ENCODE results near the gene C15orf61.
A peak's percentile ranks its signal among the peaks of the same experiment; 100 is the strongest.

Gene C15orf61

DNA sequence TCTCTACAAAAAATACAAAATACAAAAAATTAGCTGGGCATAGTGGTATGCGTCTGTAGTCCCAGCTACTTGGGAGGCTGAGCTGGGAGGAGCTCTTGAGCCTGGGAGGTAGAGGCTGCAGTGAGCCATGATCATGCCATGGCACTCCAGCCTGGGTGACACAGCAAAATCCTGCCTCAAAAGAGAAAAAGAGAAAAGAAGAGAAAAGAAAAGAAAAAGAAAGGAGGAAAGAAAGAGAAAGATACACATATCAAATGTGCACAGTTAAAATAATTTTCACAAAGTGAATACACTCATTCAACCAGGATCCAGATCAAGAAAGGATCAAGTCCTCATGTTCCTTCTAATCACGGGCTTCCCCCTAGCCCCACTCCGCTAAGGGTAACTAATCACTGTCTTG lies 5.8 kb upstream of the C15orf61 start:
- no peak for DNase-seq

DNA sequence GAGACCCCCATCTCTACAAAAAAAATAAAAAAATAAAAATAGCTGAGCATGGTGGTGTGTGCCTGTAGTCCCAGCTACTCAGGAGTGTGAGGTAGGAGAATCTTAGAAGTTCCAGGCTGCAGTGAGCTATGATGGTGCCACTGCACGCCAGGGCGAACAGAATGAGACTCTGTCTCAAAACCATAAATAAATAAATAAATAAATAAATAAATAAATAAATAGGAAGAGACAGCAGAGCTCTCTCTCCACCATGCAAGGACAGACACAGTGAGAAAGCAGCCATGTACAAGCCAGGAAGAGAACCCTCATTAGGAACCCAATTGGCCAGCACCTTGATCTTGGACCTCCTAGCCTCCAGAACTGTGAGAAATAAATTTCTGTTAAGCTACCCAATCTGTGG lies 5.4 kb upstream of the C15orf61 start:
- DNase-seq, result no peak

DNA sequence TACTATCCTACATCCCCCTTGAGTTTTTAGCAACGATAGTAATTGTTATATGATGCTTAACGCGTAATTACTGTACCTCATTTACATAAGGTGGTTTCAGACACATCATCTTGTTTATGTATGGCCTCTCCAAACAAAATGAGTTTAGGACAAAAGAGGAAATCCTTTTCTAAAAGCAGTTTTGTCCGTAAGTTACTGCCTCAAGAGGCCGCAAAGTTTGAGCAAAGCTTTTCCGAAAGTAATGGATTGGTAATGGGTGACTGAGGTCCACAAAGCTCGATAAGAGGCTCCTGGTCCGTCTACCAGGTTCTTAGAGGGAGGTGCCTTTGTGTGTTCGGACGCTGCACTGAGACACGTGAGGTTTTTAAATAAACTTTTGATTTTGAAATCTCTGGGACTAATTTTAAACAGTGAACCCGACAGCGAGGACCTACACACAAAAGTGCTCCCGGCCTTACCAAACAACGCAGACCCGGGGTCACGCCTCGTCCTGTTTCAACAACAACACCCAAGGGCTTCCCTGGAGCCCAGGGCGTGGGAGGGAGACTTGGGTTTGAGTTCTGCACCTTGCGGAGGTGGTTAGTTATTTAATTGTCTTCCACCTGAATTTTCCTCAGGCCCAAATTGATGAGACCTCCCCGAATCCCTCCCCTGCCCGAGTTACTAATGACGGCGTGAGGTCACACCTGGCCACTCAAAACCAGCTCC lies 456 bp upstream of the C15orf61 start:
- DNase-seq, result no peak

DNA sequence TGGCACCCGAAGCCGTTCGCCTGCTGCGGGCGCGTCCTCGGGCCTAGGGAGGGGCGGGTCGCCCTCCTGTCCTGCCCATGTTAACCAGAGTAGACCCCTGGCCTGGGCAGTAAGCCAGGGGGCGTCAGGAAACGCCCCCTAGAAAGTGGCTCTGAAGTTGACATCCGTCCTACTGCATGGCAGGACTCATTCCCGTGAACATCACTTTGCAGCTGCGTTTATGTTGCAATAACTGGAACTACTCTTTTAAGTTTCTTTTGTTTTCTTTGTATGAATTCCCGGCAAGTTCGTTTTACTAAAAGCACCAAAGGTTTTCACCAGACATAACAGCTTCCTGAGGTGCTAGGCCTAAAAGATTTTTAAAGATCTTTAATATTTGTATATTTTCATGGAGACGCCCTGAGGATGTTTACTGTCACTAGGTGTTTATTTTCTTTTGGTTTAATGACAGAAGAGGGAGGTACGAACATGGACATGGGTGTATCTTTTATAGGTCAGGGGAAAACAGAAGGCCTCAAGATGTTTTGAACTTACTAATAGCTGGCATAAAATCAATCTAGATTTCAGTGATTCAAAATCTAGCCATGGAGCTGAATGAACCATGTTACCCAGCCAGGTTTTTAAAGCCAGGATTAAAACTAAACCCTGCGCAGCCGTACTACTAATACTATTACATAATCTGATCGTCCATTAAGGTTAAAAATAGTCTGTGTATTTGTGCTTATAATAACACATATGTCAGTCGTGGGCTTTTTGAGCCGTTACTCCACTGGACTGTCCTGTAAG lies 1.0 kb downstream of the C15orf61 start:
- no peak for DNase-seq

DNA sequence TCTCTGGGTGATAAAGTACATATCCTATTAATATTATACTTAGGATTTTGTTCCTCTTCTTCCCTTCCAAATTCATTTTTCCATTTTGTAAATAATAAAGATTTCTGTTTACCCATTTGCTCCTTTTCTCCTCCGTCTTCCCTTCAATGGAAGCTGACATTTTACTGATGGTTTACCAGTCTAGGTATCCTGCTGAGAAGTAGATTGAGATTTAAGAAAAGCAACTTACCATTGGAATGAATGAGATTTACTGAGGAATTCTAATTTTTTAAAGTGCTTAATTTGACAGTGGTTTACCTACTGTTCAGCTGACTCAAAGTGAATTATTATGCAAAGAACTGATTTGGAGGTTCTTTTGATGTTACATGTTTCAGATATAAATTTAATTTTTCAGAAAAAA lies 2.4 kb downstream of the C15orf61 start:
- DNase-seq, result no peak

DNA sequence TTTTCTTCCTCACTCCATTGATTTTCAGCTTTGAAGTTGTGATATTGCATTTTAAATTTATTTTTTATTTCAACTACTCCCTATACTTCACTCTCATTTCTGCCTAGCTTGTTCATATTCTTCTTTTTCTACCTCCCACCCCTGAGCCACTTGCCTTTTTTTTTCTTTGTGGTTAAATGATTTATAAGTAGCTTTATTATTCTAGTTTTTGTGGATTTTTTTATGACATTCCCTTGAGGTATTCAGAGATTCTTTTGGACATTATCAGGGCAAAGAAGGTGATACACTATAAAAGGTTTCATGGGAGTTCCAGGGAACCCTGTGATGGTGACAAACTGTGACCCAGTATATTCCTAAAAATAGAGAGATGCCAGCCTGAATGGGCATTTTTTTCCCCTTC lies 3.3 kb downstream of the C15orf61 start:
- no peak for DNase-seq

DNA sequence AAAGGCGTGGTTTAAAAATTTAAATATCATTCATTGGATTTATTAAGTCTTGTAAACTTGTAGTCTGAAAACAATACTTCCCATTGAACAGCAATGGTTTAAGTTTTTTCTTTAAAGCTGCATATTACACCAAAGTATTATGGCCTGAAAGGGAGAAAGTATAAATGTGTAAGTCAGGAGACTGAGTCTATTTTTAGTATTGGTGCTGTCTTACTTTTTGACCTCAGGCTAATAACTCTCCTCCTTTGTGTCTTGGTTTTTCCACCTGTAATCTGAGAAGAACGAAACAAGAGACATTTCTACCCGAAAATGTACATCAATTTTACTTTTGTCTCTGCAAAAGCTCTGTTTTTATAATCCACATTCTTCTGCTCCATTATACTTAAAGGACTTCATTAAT lies 7.6 kb downstream of the C15orf61 start:
- no peak for DNase-seq

DNA sequence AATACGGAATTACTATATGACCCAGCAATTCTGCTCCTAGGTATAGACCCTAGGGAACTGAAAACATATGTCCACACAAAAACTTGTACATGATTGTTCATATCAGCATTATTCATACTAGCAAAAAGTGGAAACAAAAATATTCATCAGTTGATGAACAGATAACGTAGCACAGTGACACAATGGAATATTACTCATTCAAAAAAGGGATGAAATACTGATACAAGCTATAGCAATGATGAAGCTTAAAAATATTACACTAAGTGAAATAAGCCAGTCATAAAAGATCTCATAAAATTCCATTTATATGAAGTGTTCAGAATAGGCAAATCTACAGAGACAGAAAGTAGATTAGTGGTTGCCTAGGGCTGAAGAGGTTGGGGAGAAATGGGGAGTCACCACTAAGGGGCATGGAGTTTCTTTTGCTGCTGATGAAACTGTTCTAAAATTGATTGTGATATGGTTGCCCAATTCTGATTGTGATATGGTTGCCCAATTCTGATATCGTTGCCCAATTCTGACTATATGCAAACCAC lies 10.5 kb downstream of the C15orf61 start:
- no peak for DNase-seq

DNA sequence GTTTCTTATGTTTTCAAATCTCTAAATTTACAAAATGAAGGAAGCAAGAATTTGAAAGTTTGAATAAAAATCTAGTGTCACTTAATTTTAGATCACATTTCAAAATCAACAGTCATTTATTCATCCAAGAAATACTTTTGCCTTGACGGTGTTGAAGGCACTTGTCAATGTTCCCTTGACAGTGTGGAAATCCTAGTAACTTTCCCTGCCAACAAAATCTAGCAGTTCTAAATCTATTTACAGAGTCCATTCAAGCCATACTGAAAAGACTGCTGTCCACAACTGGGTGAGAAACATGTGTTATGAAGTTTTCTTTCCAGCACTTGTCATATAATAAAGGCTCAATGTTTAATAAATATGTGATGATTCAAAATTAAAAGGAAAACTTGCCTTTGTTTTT lies 12.9 kb downstream of the C15orf61 start:
- DNase-seq, result no peak

DNA sequence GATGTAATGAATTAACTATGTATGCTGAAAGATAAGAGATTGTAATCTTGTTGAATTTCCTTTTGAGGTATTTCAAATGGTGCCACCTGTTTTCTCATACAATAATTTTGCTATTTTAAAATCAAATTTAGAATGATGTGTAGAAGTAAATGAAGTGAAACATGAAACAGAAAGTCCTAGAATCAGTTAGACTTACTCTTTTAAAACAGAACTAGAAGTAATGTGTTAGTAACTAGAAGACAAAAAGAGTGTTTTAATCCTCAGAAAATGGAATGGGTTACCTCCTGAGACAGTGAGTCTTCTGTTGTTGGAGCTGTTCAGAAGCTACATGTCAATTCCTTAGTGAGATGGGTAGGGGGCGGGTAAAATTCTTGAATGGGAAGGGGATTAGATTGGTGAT lies 13.4 kb downstream of the C15orf61 start:
- no peak for DNase-seq

DNA sequence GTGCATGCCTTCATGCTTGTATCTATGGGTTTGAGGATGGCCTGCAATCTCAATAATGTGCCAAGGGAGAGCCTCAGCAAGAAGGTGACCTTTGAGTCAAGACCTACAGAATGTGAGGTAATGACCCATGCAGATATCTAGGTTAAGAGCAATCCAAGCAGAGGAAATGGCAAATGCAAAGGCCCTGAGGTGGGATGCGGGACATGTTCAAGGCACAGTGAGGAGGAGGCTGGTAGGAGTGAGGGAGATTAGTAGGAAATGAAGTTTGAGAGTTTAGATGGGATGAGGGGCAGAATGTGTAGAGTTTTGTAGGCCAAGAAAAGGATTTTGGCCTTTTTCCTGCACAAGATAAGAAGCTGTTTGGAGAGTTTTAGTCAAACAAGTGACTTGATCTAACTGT lies 16.8 kb downstream of the C15orf61 start:
- DNase-seq, result no peak

DNA sequence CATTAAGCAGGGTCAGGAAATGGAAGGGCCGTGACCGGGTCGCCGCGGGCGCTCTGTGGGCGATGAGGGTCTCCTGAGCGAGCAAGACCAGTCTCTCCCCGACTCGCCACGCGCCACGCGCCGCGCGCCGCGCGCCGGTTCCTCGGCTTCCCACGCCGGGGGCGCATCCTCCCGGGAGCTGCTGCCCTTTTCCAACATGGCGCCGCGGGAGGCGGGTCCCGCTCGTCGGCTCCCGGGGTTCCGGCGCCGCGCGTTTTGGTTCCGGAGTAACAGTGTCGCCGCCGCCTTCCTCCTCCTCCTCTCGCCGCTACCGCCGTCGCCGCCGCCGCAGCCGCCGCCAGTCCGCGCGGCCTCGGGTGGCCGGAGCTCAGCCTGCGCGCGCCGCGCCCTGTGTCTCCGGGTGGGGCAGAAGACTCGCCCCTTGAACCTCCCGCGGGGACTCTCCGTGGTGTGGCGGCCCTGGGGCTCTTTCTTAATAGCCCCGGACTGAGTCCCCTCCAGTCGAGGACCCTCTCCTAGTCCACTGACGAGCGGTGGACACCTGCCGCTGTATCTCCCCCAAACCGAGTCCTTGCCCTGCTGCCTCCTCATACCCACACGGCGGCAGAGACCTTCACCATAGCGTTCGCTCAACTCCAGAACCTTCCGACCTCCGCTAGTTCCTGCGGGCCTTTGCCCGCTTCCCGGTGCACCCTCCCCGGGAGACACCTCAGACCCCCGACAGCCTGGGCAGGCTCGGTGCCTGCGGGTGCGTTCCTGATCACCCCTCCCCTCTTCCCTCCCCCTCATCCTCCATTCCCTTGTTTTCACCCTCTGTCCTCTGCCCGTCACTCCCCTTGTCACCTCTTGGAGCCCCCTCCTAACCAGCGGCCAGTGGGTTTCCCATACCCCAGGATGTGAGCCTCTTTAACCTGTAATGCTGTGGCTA lies 21.8 kb downstream of the C15orf61 start, which contains the start of gene MAP2K5:
MAP2K5 (plus strand) TSS at position 284 of the 928 bp plus-strand sequence; CDS start at position 917, 633 bp downstream.
- peak; percentile 72 for DNase-seq

DNA sequence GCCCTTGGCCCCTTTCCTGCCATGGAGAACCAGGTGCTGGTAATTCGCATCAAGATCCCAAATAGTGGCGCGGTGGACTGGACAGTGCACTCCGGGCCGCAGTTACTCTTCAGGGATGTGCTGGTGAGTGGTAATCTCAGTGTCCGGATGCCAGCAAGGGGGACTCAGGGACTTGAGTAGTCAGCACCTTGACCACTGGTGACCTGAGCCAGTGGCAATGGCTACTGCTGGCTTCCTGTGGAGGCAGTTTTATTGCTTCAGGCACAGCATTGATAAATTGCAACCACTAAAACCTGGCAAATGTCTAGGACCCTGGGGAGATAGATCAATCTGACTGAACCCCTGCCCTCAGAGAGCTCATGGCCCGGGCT lies 22.4 kb downstream of the C15orf61 start:
- no peak for DNase-seq

DNA sequence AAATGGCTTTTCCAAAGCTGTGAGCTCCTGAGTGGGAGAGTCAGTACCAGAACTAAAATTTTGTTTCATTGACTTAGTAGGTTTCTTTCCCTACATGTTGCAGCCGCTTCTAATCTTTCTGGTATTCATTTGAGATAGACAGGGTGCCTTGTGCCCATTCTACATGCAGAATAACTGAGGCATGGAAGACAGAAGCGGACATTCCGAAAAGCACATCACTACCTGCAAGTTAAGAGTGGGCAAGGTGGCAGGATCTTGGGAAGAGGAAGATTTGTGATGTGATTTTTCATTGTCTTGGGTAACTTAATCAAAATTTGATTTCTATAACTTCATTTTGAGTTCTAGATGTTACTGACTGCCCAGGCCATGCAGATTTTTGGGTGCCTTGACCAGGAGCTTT lies 23.5 kb downstream of the C15orf61 start:
- no peak for DNase-seq

DNA sequence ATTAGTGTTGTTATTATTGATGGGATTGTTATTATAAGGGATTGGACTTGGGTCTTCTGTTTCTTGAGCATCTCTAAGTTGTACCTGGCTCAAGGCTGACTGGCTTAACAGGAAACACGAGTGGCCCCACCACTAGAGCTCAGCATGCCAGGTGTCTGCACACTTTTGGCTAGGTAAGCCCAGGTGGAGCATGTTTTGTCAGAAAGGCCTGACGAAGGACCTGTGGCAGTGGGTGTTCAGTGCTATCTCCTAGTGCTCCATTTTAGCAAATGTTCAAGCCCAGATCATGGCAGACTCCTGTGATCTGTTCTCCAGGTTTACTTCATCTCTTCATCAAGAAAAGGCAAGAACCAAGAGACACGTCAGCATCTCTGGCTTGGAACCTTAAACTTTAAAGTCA lies 24.9 kb downstream of the C15orf61 start:
- DNase-seq, result no peak

DNA sequence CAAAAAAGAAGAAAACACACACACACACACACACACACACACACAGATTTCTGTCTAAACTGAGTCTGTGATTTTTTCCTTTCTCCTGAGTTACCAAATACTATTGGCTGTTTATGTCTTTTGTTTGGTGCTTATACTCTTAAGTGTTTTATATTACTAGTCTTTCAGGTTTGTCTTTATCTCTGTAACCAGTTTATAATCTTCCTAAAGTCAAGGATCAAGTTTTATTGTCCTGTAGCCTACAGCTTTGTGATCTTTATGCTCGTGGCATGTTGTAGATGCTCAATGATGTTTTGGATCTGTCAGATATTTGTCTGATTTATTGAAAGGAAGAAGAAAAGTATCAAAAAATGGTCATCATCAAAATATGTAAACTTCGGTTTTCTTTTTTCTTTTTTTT lies 26.1 kb downstream of the C15orf61 start:
- DNase-seq, result no peak

DNA sequence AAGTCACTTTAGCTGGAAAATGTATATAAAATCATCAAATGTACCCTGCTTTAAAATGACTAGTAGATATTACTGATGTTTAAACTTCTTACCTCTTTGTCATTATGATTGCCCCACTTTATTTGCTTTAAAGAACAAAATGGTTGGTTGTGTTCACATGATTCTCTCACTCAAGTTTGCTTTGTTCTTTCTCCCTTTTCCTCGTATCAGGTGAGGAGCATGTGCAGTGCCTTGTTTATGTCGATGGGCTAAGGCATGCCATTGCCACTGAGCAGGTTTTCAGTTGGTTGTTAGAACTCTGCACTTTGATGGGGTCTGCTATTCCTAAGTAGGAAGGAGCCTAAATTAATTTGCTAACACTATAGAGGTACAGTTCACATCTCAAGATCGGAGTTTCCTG lies 26.9 kb downstream of the C15orf61 start:
- DNase-seq, result no peak

DNA sequence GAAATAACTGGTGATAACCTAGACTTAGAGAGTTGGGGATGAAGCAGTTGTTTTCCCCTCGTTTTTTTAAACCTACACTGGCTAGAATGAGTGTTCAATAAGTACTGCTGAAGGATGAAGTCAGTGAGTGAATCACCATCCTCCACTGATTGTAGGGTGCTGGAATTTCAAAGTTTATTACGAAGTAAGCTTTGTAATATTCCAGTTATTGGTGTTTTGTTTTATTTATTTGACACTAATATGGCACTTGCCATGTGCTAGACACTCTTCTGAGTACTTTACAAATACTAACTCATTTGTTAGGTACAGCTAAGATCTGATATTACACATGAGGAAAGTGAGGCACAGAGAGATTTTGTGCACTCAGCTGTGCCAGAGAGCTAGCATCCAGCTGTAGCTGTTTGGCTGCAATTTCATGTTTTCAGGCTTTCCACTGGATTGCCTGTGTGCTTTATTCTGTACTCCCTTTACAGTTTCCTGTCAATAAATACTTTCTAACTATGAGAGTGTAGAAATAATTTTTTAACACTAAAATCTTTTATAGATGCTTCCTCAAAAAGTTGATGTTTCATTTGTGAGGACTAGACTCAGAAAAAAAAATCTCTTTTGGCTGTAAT lies 27.4 kb downstream of the C15orf61 start:
- no peak for DNase-seq

DNA sequence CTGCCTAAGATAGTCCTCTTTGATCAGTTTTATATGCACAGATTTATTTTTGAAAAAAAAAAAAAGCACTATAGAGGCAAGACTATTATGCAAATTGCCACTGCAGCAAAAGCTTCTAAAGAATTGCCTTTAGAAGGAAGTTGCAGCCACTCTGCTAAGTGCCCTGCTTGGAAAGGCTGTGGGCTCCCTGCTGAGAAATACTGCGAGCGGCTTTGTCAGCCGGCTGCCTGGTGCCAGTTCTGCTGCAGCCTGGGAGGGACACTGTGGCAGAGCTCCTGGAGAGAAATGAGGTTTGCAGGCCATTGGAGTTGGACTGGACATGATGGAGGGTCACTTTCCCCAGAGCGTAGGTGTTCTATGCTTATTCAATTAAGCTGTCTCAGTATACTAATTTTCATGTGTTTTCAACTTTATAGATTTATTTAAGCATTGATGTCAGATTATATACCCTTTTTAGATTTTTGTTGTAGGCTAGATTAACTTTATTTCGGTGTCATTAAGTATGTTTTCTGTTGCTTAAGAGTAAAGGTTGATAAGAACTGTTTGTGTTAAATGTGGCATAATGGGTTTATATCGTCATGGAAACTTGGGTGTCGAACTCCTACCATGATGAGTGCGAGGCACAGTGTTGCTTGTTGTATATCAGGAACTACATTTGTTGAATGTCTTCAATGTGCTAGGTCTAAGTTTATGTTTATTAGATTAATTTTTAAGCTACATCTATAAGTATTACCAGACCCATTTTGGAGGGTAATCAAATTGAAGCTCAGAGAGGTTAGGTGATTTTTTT lies 28.1 kb downstream of the C15orf61 start:
- no peak for DNase-seq

DNA sequence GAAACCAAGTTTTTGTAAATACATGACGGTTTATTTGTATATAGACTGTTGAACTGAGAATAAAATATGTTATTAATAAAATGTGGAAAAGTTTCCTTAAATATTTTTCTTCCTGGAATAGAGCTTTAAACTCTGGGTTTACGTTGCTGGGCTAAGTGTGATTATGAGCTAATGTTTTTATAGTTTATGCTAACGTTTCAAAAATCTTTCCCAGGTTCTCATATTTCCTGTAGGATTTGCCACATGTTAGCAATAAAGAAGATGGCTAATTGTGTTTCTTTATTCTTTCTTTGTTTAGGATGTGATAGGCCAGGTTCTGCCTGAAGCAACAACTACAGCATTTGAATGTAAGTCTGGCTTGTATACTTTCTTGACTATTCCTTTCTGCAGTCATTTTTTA lies 28.8 kb downstream of the C15orf61 start:
- DNase-seq, result no peak

DNA sequence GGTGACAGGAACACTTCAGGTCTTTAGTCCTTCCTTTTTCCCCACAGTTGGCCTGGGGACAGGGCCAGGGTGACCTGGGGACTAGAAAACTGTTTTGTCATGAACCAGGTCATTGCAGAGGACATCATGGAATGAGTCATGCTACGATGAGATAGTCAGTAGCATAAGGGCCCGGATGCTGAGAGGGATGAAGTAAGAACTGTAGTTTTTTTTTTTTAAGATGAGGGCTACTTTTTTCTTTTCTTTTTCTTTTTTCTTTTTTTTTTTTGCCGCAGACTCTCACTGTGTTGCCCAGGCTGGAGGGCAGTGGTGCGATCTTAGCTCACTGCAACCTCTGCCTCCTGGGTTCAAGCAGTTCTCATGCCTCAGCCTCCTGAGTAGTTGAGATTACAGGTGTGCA lies 29.6 kb downstream of the C15orf61 start:
- no peak for DNase-seq

DNA sequence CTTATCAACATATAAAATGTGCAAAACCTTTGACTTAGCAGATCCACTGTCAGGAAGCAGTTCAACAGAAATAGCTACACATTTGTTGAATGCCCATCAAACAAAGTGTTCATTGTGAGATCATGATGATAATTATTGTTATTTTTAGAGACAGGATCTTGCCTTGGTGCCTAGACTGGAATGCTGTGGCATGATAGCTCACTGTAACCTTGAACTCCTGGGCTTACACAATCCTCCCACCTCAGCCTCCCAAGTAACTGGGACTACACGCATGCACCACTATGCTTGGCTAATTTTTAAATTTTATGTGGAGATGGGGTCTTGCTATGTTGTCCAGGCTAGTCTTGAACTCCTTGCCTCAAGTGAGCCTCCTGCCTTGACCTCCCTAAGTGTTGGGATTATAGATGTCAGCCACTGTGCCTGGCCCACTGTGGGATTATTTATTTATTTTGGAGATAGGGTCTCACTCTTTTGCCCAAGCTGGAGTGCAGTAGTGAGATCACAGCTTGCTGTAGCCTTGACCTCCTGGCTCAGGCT lies 30.3 kb downstream of the C15orf61 start:
- no peak for DNase-seq

All from activated CD4-positive, alpha-beta T cell treated with anti-CD3 and anti-CD28 coated beads for 1 hour (primary cell).